HepG2 (cell line): ENCODE results near the gene C2orf81.
"Not testable (repeated sequence)": the region's sequence is repeated elsewhere in the genome, so short reads cannot be mapped to it uniquely, and the experiment has no call there.

Source experiments
- CTCF ChIP-seq: sonication (generic); formaldehyde crosslinking; IDR thresholded peaks from 2 replicates; pipeline ENCODE4 v1.5.0; 2020; ENCODE audit warnings: mild to moderate bottlenecking, missing genetic modification reagents, moderate library complexity
- JUND ChIP-seq: sonication (generic); formaldehyde crosslinking; IDR thresholded peaks from 2 replicates; pipeline ENCODE4 v1.8.0; 2022; ENCODE audit warnings: mild to moderate bottlenecking, missing genetic modification reagents
- SALL1 ChIP-seq: sonication (generic); formaldehyde crosslinking; IDR thresholded peaks from 2 replicates; pipeline ENCODE4 v1.8.0; 2022; ENCODE audit warnings: mild to moderate bottlenecking, missing genetic modification reagents
- TRAFD1 ChIP-seq: sonication (generic); formaldehyde crosslinking; IDR thresholded peaks from 2 replicates; pipeline ENCODE4 v1.5.1; 2020; ENCODE audit warnings: missing genetic modification reagents, mild to moderate bottlenecking, borderline replicate concordance
- TSC22D2 ChIP-seq: sonication (generic); formaldehyde crosslinking; IDR thresholded peaks from 2 replicates; pipeline ENCODE4 v1.5.1; 2020; ENCODE audit warnings: missing genetic modification reagents, mild to moderate bottlenecking, borderline replicate concordance
- ZFP36 ChIP-seq: fragments of 150-350 bp; IDR thresholded peaks from 2 replicates; pipeline ENCODE4 v1.6.1; 2018; ENCODE audit warnings: borderline replicate concordance, low read length, low read depth; ENCODE audit not compliant: partially characterized antibody
- ZNF430 ChIP-seq: sonication (generic); formaldehyde crosslinking; IDR thresholded peaks from 2 replicates; pipeline ENCODE4 v1.9.0; 2021; ENCODE audit warnings: mild to moderate bottlenecking, missing genetic modification reagents
- ZNF782 ChIP-seq: sonication (generic); formaldehyde crosslinking; IDR thresholded peaks from 2 replicates; pipeline ENCODE4 v1.4.0; 2020; ENCODE audit warnings: missing genetic modification reagents, mild to moderate bottlenecking, borderline replicate concordance

GRCh38 chr2:74420443-74421103 is 846 bp downstream of the C2orf81 start:
- not testable (repeated sequence) for TF ChIP-seq JUND (CRISPR knock-in tag); TSC22D2 (CRISPR knock-in tag); SALL1 (CRISPR knock-in tag); ZFP36; ZNF782 (CRISPR knock-in tag); CTCF (CRISPR knock-in tag); ZNF430 (CRISPR knock-in tag); TRAFD1
